GM12878 (cell line): ENCODE data around the gene GNB3. TPM values are rescaled to one million over a fixed set of nuclear protein-coding genes. Genes with fewer than 3 reads are reported as not detected.

Source experiments
- ATAC-seq: fragments of 200-7000 bp; cut with Tn5 transposase; 3 replicates; pipeline ENCODE4 v1.9.1; 2020; ENCODE audit warnings: mild to moderate bottlenecking, moderate library complexity
- BruUV-seq: library from RNA; stranded (reverse); fragments of 400-500 nt; replicated peaks from 2 replicates; lab custom pipeline; 2021; lab: Mats Ljungman, UMichigan
- CTCF ChIA-PET: fragments of 300-600 bp; sonication (Branson Sonifier 250); formaldehyde crosslinking; extraction: SDS; loops from one replicate; lab custom pipeline; 2021; ENCODE audit warnings: inconsistent platforms; lab: Yijun Ruan, JAX
- POLR2A ChIA-PET: fragments of 350-600 bp; formaldehyde crosslinking; extraction: SDS; loops from one replicate; lab custom pipeline; 2021; ENCODE audit warnings: inconsistent platforms; lab: Charles Lee
- RAD21 ChIA-PET: fragments of 300-600 bp; sonication (Branson Sonifier 250); formaldehyde crosslinking; loops from one replicate; lab custom pipeline; 2023; ENCODE audit warnings: antibody characterized with exemption; ENCODE audit not compliant: unreplicated experiment; lab: Charles Lee
- SMC1A ChIA-PET: fragments of 300-600 bp; sonication (Branson Sonifier 250); formaldehyde crosslinking; loops from one replicate; lab custom pipeline; 2023; ENCODE audit not compliant: unreplicated experiment, uncharacterized antibody; lab: Charles Lee
- DNase-seq: peaks from one replicate; pipeline ENCODE4 v3.0.0-alpha.2; 2011; ENCODE audit warnings: low read depth, low spot score
- FAIRE-seq: peaks from 3 replicates; lab custom pipeline; 2011; peaks lifted over from hg19 to GRCh38; lab: Jason Lieb, UNC
- H2AFZ ChIP-seq: 2 replicates; pipeline ENCODE4 v1.6.0; 2011; ENCODE audit warnings: low read depth, low read length, control low read depth; ENCODE audit not compliant: control insufficient read depth
- H3K27ac ChIP-seq: 2 replicates; pipeline ENCODE4 v1.5.1; 2011; ENCODE audit warnings: control low read depth; ENCODE audit not compliant: control insufficient read depth, insufficient read depth
- H3K27me3 ChIP-seq, 2 experiments: replicated peaks in 1 of 2; 2 replicates each; pipeline versions ENCODE4 v1.6.0 to v1.6.1; 2011; ENCODE audit warnings: low read length in 1 of 2; ENCODE audit not compliant: control insufficient read depth in 2 of 2, insufficient read depth in 2 of 2
- H3K36me3 ChIP-seq, 2 experiments: 2 replicates each; pipeline ENCODE4 v1.5.1; 2011; ENCODE audit warnings: low read length in 1 of 2; ENCODE audit not compliant: control insufficient read depth in 2 of 2, insufficient read depth in 2 of 2
- H3K4me1 ChIP-seq: 2 replicates; pipeline ENCODE4 v1.6.1; 2011; ENCODE audit warnings: mild to moderate bottlenecking, low read length, moderate library complexity, mixed read lengths; ENCODE audit not compliant: control insufficient read depth, insufficient read depth
- H3K4me2 ChIP-seq: 2 replicates; pipeline ENCODE4 v1.6.0; 2011; ENCODE audit warnings: control low read depth; ENCODE audit not compliant: control insufficient read depth, insufficient read depth
- H3K4me3 ChIP-seq: fragments of 200-600 bp; sonication (generic); 2 replicates; pipeline ENCODE4 v1.5.1; 2016
- H3K79me2 ChIP-seq: 2 replicates; pipeline ENCODE4 v1.6.0; 2011; ENCODE audit warnings: low read length; ENCODE audit not compliant: control insufficient read depth, insufficient read depth
- H3K9ac ChIP-seq: 2 replicates; pipeline ENCODE4 v1.8.0; 2011; ENCODE audit warnings: low read length, control low read depth, mixed read lengths; ENCODE audit not compliant: control insufficient read depth, insufficient read depth
- H3K9me3 ChIP-seq: replicated peaks from 3 replicates; pipeline ENCODE4 v1.5.1; 2011; ENCODE audit warnings: mild to moderate bottlenecking, low read length; ENCODE audit not compliant: control insufficient read depth, insufficient read depth
- H4K20me1 ChIP-seq: 2 replicates; pipeline ENCODE4 v1.6.0; 2011; ENCODE audit not compliant: control insufficient read depth, insufficient read depth
- ATF2 ChIP-seq: IDR thresholded peaks from 2 replicates; pipeline ENCODE4 v1.6.1; 2012; ENCODE audit warnings: low read length, inconsistent platforms
- CHD2 ChIP-seq: IDR thresholded peaks from 2 replicates; pipeline ENCODE4 v1.6.1; 2011; ENCODE audit warnings: low read depth, low read length, improper control_type of control experiment, borderline replicate concordance
- KDM1A ChIP-seq: fragments of 200-600 bp; sonication (generic); IDR thresholded peaks from 2 replicates; pipeline ENCODE4 v1.6.1; 2016; ENCODE audit warnings: borderline replicate concordance
- NR2F1 ChIP-seq: fragments of 450-650 bp; conservative IDR thresholded peaks from 2 replicates; pipeline ENCODE4 v1.6.1; 2017; ENCODE audit warnings: mild to moderate bottlenecking
- PAX5 ChIP-seq: IDR thresholded peaks from 2 replicates; pipeline ENCODE4 v1.6.1; 2011; ENCODE audit warnings: low read depth, low read length, borderline replicate concordance
- PAX8 ChIP-seq: fragments of 450-650 bp; IDR thresholded peaks from 2 replicates; pipeline ENCODE4 v1.6.1; 2017; ENCODE audit warnings: mild to moderate bottlenecking, moderate library complexity
- POLR2AphosphoS2 ChIP-seq: IDR thresholded peaks from 2 replicates; pipeline ENCODE4 v1.6.1; 2011; ENCODE audit warnings: low read depth, mild to moderate bottlenecking, low read length, improper control_type of control experiment, moderate library complexity
- RBBP5 ChIP-seq: fragments of 200-600 bp; sonication (generic); conservative IDR thresholded peaks from 2 replicates; pipeline ENCODE4 v1.6.1; 2016
- RELA ChIP-seq: fragments of 450-650 bp; IDR thresholded peaks from 2 replicates; pipeline ENCODE4 v1.8.0; 2014; ENCODE audit warnings: borderline replicate concordance; ENCODE audit not compliant: partially characterized antibody
- RUNX3 ChIP-seq: IDR thresholded peaks from 2 replicates; pipeline ENCODE4 v1.6.1; 2012; ENCODE audit warnings: low read length, inconsistent platforms
- SP1 ChIP-seq: IDR thresholded peaks from one replicate; pipeline ENCODE4 v1.6.1; 2011; ENCODE audit warnings: low read depth, low read length
- SRF ChIP-seq, 2 experiments: IDR thresholded peaks; 2 replicates each; pipeline ENCODE4 v1.6.1; 2011; ENCODE audit warnings: low read depth in 2 of 2, low read length in 2 of 2, mild to moderate bottlenecking in 1 of 2, moderate library complexity in 1 of 2
- ZNF384 ChIP-seq: IDR thresholded peaks from 2 replicates; pipeline ENCODE4 v1.6.1; 2012; ENCODE audit warnings: low read depth, mild to moderate bottlenecking, low read length, improper control_type of control experiment, borderline replicate concordance
- ZNF622 ChIP-seq: fragments of 450-650 bp; IDR thresholded peaks from 2 replicates; pipeline ENCODE4 v1.6.1; 2017; ENCODE audit warnings: mild to moderate bottlenecking, inconsistent platforms
- ZNF687 ChIP-seq: fragments of 450-650 bp; IDR thresholded peaks from 2 replicates; pipeline ENCODE4 v1.6.1; 2017; ENCODE audit warnings: mild to moderate bottlenecking, moderate library complexity
- WGBS: methylation state at CpG from one replicate; pipeline ENCODE4 v1.1.6; 2016; ENCODE audit warnings: low lambda C conversion rate; ENCODE audit not compliant: insufficient replicate concordance, insufficient coverage; ENCODE audit errors: missing lambda C conversion rate; 5-methylcytosine and 5-hydroxymethylcytosine counted together
- in situ Hi-C: fragments of 300-500 bp; cut with MboI; formaldehyde crosslinking; loops from 9 replicates; pipeline ENCODE4 v1.14.3; 2018; ENCODE audit warnings: mixed read lengths
- intact Hi-C: fragments of 100-400 bp; cut with micrococcal nuclease; formaldehyde crosslinking; loops from one replicate; pipeline ENCODE4 v1.14.2; 2022; ENCODE audit not compliant: unreplicated experiment
- polyA plus RNA-seq, 11 experiments: library from polyadenylated mRNA; depleted of rRNA in 4 of 11; unstranded in 6 of 11; stranded (reverse) in 5 of 11; fragments of >200 nt; fragmentation: Nextera tagmentation in 4 of 11; fragmentation: Illumina TruSeq in 1 of 11; extraction: Ambion mirVana in 4 of 11; extraction: Trizol in 1 of 11; gene quantifications; 1 replicate in 1 of 11; 2 replicates in 10 of 11; pipeline versions ENCODE4 v1.2.1 to v1.2.3, GENCODE V29; 2011 to 2016; ENCODE audit warnings: inconsistent platforms in 2 of 11, missing spikeins in 2 of 11, low read depth in 1 of 11
- total RNA-seq, 4 experiments: library from RNA; depleted of rRNA in 3 of 4; stranded (reverse); fragments of >200 nt in 3 of 4; fragmentation: Illumina TruSeq in 1 of 4; extraction: Trizol in 1 of 4; gene quantifications; 2 replicates each; pipeline versions ENCODE4 v1.2.1 to v1.2.3, GENCODE V29; 2013 to 2021

The GNB3 gene
- total and polyA plus RNA-seq, 10 of the 15 experiments (the other 5 are each of a cell fraction or from before 2014, with no cell fraction given): 0.05 to 1.1 (median 0.36) TPM

GRCh38 chr12:6872073-6873048 lies 31.6 kb downstream of the GNB3 start:
- peaks cover 37% of the 10 kb centered on the region for H3K79me2 ChIP-seq
- TF ChIP-seq ZNF384 (no peak), ZNF622 (no peak), NR2F1 (0 out of 2 replicates have a peak, but pooled peaks have one; percentile 3), CHD2 (0 out of 2 replicates have a peak, but pooled peaks have one; percentile 34), POLR2AphosphoS2 (peak; percentile 85), KDM1A (no peak), ZNF687 (no peak), SRF (IDR thresholded peaks at IDR 0.05; ENCODE audit: low read depth in 2 of 2, low read length in 2 of 2) (0 out of 4 replicates have a peak, but pooled peaks of 1 of the 2 experiments have one; percentile 5), RBBP5 (no peak), RUNX3 (peak; percentile 48), PAX5 (0 out of 2 replicates have a peak, but pooled peaks have one; percentile 35), SP1 (peak; percentile 63), RELA (peak; percentile 16), PAX8 (no peak), ATF2 (no peak)

More at GRCh38 chr12:6872073-6873048, 31.6 kb downstream of the GNB3 start:
- Histone ChIP-seq H3K27me3 (no peaks in the 10 kb centered on the region), H3K9ac (peak overlapping the region; percentile 73), H3K27ac (peak overlapping the region; percentile 36), H3K9me3 (no peaks in the 10 kb centered on the region), H3K4me3 (peak overlapping the region; percentile 82), H3K36me3 (peaks cover 20 to 31% of the 10 kb centered on the region in 2 experiments), H4K20me1 (peaks cover 16% of the 10 kb centered on the region), H3K4me2 (peak overlapping the region; percentile 100), H3K4me1 (peaks cover 30% of the 10 kb centered on the region), H2AFZ (no peak overlapping the region)
- WGBS: 3% methylated on average over 36 of the region's 40 CpGs
- intact Hi-C loops (loop anchor here (1.0 kb wide), 1 partner anchor 19 kb away; no protein-coding TSS in a partner anchor), in situ Hi-C loops (no loop called here)
- FAIRE-seq: peak; percentile 49
- CTCF ChIA-PET: interaction anchor here (0.6 to 9.5 kb wide), 44 partner anchors 9 to 240 kb away, joined by 3 to 173 read pairs (median 5); partner anchors contain the start of genes C12orf57, C1R, C1RL and CDCA3
- RAD21 ChIA-PET: interaction anchor here (0.6 to 5.3 kb wide), 22 partner anchors 10 to 240 kb away, joined by 3 to 41 read pairs (median 4); partner anchors contain the start of genes C12orf57, CDCA3, LRRC23 and MLF2
- peak; percentile 71 for ATAC-seq
- SMC1A ChIA-PET: interaction anchor here (0.7 to 4.5 kb wide), 12 partner anchors 9 to 119 kb away, joined by 3 to 41 read pairs (median 4); partner anchors contain the start of genes C12orf57, CDCA3, MLF2 and RNU7-1
- DNase-seq: peak; percentile 26
- POLR2A ChIA-PET: interaction anchor here (0.6 to 5.0 kb wide), 23 partner anchors 9 to 183 kb away, joined by 3 to 52 read pairs (median 4); partner anchors contain the start of genes C12orf57, CDCA3, COPS7A and ENO2
- BruUV-seq: TSS peak; percentile 64
